ENCODE measurements around the gene LARP1B.

DNA sequence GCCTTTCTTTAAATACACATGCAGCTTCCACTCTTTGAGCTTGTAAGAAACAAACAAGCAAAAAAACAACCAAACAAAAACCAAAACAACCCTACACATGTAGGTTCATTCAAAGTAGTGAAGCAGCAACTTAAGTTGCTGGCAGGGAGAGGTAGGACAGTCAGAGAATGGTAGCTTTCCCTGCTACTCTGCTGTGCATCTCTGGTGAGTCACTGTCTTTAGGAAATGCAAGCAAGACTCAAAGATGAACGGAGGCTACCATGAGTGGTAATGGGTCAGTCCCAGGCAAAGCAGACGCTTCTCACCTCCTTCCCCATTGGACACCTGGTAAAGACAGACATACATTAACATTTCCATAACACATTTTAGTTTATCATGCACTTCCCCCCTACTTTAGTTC is 183.3 kb downstream of the LARP1B start:
- TF ChIP-seq, protein P1, sequence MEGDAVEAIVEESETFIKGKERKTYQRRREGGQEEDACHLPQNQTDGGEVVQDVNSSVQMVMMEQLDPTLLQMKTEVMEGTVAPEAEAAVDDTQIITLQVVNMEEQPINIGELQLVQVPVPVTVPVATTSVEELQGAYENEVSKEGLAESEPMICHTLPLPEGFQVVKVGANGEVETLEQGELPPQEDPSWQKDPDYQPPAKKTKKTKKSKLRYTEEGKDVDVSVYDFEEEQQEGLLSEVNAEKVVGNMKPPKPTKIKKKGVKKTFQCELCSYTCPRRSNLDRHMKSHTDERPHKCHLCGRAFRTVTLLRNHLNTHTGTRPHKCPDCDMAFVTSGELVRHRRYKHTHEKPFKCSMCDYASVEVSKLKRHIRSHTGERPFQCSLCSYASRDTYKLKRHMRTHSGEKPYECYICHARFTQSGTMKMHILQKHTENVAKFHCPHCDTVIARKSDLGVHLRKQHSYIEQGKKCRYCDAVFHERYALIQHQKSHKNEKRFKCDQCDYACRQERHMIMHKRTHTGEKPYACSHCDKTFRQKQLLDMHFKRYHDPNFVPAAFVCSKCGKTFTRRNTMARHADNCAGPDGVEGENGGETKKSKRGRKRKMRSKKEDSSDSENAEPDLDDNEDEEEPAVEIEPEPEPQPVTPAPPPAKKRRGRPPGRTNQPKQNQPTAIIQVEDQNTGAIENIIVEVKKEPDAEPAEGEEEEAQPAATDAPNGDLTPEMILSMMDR (IDR thresholded peaks at IDR 0.05): no peak
- no peak for TF ChIP-seq ZFX (IDR thresholded peaks at IDR 0.05; ENCODE audit: borderline replicate concordance)

Measured in 22Rv1 (cell line).